ENCODE measurements around the gene RNF31.
"Not testable (repeated sequence)": the region's sequence is repeated elsewhere in the genome, so short reads cannot be mapped to it uniquely, and the experiment has no call there.

RNF31 gene

GRCh38 chr14:24184104-24184970, 37.0 kb downstream of the RNF31 start:
- no peak for DNase-seq

- DNase-seq, result no peak
These were observed 37.7 kb downstream of the RNF31 start for GRCh38 chr14:24185026-24185425.

- no peak for DNase-seq
These were observed 38.4 kb downstream of the RNF31 start for GRCh38 chr14:24185741-24186140.

- no peak for DNase-seq
These were observed 39.7 kb downstream of the RNF31 start for GRCh38 chr14:24186831-24187538.

GRCh38 chr14:24187539-24187915, 40.2 kb downstream of the RNF31 start:
- no peak for DNase-seq

- DNase-seq, result peak; percentile 97
These were observed 41.2 kb downstream of the RNF31 start, which contains the start of gene IPO4 for GRCh38 chr14:24188251-24189058. Gene IPO4, minus strand, starts transcription at chr14:24188816. Its CDS starts 29 bp downstream, at chr14:24188787.

- DNase-seq, result no peak
These were observed 41.7 kb downstream of the RNF31 start for GRCh38 chr14:24189059-24189375.

- DNase-seq, result no peak
These were observed 42.2 kb downstream of the RNF31 start for GRCh38 chr14:24189460-24189859.

- DNase-seq, result no peak
These were observed 43.1 kb downstream of the RNF31 start for GRCh38 chr14:24190416-24190815.

GRCh38 chr14:24192933-24193332, 45.6 kb downstream of the RNF31 start:
- DNase-seq, result no peak

GRCh38 chr14:24194186-24194872, 47.0 kb downstream of the RNF31 start:
- no peak for DNase-seq

- DNase-seq, result no peak
These were observed 47.5 kb downstream of the RNF31 start for GRCh38 chr14:24194873-24195185.

- DNase-seq, result peak; percentile 92
These were observed 48.1 kb downstream of the RNF31 start, which contains the start of gene TM9SF1 for GRCh38 chr14:24195186-24196070. Gene TM9SF1, minus strand, starts transcription at chr14:24195441. Its CDS starts 422 bp downstream, at chr14:24195019.

- DNase-seq, result no peak
These were observed 49.1 kb downstream of the RNF31 start for GRCh38 chr14:24196071-24197055.

GRCh38 chr14:24197056-24197450, 49.8 kb downstream of the RNF31 start:
- DNase-seq, result no peak

GRCh38 chr14:24198814-24199524, 51.7 kb downstream of the RNF31 start:
- DNase-seq, result no peak

- DNase-seq, result not testable (repeated sequence)
These were observed 55.2 kb downstream of the RNF31 start for GRCh38 chr14:24202538-24202937.

GRCh38 chr14:24203249-24203886, 56.1 kb downstream of the RNF31 start:
- DNase-seq, result not testable (repeated sequence)

Measured in activated CD4-positive, alpha-beta T cell treated with anti-CD3 and anti-CD28 coated beads, Interleukin-2, Interleukin-6, amounts not matched to agents 100 ng/mL and 50 ng/mL, durations not matched to agents 16 hours and 8 hours (primary cell).